HS-27A (cell line): ENCODE data around the gene AGTRAP.

Source experiments
- DNase-seq: peaks from one replicate; pipeline ENCODE4 v3.0.0-alpha.2; 2012; ENCODE audit warnings: low read depth, missing footprints

AGTRAP gene

GRCh38 chr1:11784993-11785769, 49.2 kb downstream of the AGTRAP start:
- no peak for DNase-seq

GRCh38 chr1:11786168-11786567, 50.2 kb downstream of the AGTRAP start:
- DNase-seq, result no peak

- no peak for DNase-seq
These were observed 51.4 kb downstream of the AGTRAP start for GRCh38 chr1:11787251-11787803.

- no peak for DNase-seq
These were observed 52.0 kb downstream of the AGTRAP start for GRCh38 chr1:11787804-11788436.

- DNase-seq, result no peak
These were observed 52.7 kb downstream of the AGTRAP start for GRCh38 chr1:11788549-11789053.

GRCh38 chr1:11789126-11790067, 53.5 kb downstream of the AGTRAP start:
- DNase-seq, result no peak

GRCh38 chr1:11790101-11790879, 54.4 kb downstream of the AGTRAP start:
- no peak for DNase-seq

- peak; percentile 56 for DNase-seq
These were observed 55.2 kb downstream of the AGTRAP start for GRCh38 chr1:11790880-11791715.

- DNase-seq, result no peak
These were observed 56.2 kb downstream of the AGTRAP start for GRCh38 chr1:11792106-11792505.

- no peak for DNase-seq
These were observed 57.9 kb downstream of the AGTRAP start for GRCh38 chr1:11793819-11794218.

GRCh38 chr1:11794446-11795237, 58.7 kb downstream of the AGTRAP start:
- no peak for DNase-seq

GRCh38 chr1:11795238-11795890, 59.4 kb downstream of the AGTRAP start:
- no peak for DNase-seq

GRCh38 chr1:11796036-11796828, 60.3 kb downstream of the AGTRAP start:
- DNase-seq, result no peak

- DNase-seq, result no peak
These were observed 61.7 kb downstream of the AGTRAP start for GRCh38 chr1:11797525-11798216.

- DNase-seq, result no peak
These were observed 63.2 kb downstream of the AGTRAP start for GRCh38 chr1:11799099-11799498.

GRCh38 chr1:11799896-11800295, 64.0 kb downstream of the AGTRAP start:
- no peak for DNase-seq

- DNase-seq, result no peak
These were observed 64.4 kb downstream of the AGTRAP start for GRCh38 chr1:11800391-11800755.
